Calu3 (cell line): ENCODE data around the gene PTPRN2. TPM values are rescaled to one million over a fixed set of nuclear protein-coding genes. Genes with fewer than 3 reads are reported as not detected.

ENCODE experiments used
- BruUV-seq: library from RNA; stranded (reverse); fragments of 400-500 nt; replicated peaks from 2 replicates; lab custom pipeline; 2021; lab: Mats Ljungman, UMichigan
- CTCF ChIA-PET: fragments of 300-600 bp; sonication (Branson Sonifier 250); formaldehyde crosslinking; loops from one replicate; lab custom pipeline; 2022; ENCODE audit warnings: antibody characterized with exemption; lab: Charles Lee
- DNase-seq: peaks from one replicate; pipeline ENCODE4 v3.0.0; 2022
- H3K27ac Mint-ChIP-seq: one replicate; pipeline ENCODE4 v1.8.0; 2022; ENCODE audit warnings: mixed read lengths; ENCODE audit not compliant: unreplicated experiment
- H3K27me3 Mint-ChIP-seq: one replicate; pipeline ENCODE4 v1.8.0; 2022; ENCODE audit warnings: mixed read lengths; ENCODE audit not compliant: unreplicated experiment
- H3K36me3 Mint-ChIP-seq: one replicate; pipeline ENCODE4 v1.8.0; 2022; ENCODE audit warnings: mild to moderate bottlenecking, moderate library complexity, mixed read lengths; ENCODE audit not compliant: insufficient read depth, unreplicated experiment
- H3K4me1 Mint-ChIP-seq: one replicate; pipeline ENCODE4 v1.8.0; 2022; ENCODE audit warnings: mild to moderate bottlenecking, low read depth, mixed read lengths; ENCODE audit not compliant: unreplicated experiment
- H3K4me3 Mint-ChIP-seq: one replicate; pipeline ENCODE4 v1.8.0; 2022; ENCODE audit warnings: mild to moderate bottlenecking, low read depth, moderate library complexity, mixed read lengths; ENCODE audit not compliant: unreplicated experiment
- H3K9me3 Mint-ChIP-seq: one replicate; pipeline ENCODE4 v1.8.0; 2022; ENCODE audit warnings: low read depth, mixed read lengths; ENCODE audit not compliant: unreplicated experiment
- CTCF ChIP-seq: fragments of 200-600 bp; IDR thresholded peaks from one replicate; pipeline ENCODE4 v1.8.0; 2022; ENCODE audit warnings: antibody characterized with exemption; ENCODE audit not compliant: unreplicated experiment
- intact Hi-C: fragments of 100-400 bp; cut with micrococcal nuclease; formaldehyde crosslinking; loops from one replicate; pipeline ENCODE4 v1.10.0; 2022; ENCODE audit not compliant: unreplicated experiment
- total RNA-seq: library from RNA; stranded (reverse); gene quantifications from 2 replicates; pipeline ENCODE4 v1.2.3, GENCODE V29; 2022

PTPRN2 gene
- total RNA-seq, 1 experiment from 2014 or later: 2.0 TPM

DNA sequence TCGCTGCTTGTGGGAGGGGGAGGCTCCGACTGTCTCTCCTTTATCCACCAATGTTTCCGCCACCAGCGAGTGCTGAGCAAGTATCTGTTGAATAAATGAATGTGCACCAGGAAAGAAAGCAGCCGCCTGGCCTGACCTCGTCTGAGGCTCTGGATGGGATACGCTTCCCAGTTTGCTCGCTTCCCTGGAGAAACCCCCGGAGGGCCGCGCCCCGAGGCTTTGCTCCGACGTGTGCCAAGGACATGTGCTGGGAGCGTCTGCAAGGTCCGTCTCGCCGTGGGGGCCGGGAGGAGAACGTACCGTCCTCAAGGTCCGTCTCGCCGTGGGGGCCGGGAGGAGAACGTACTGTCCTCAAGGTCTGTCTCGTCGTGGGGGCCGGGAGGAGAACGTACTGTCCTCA is 714.4 kb downstream of the PTPRN2 start:
- CTCF ChIA-PET: no interaction called here
- H3K9me3 Mint-ChIP-seq: peaks cover 15% of the 10 kb centered on the region
- DNase-seq: no peak
- BruUV-seq: no TSS peak
- no peak for TF ChIP-seq CTCF
- intact Hi-C loops: no loop called here
- no peaks in the 10 kb centered on the region for H3K27me3 Mint-ChIP-seq
- no peak overlapping the region for H3K4me3 Mint-ChIP-seq
- H3K4me1 Mint-ChIP-seq: no peaks in the 10 kb centered on the region
- H3K36me3 Mint-ChIP-seq: peaks cover 3% of the 10 kb centered on the region
- H3K27ac Mint-ChIP-seq: no peak overlapping the region

- no peak for DNase-seq
- CTCF ChIA-PET: no interaction called here
- TF ChIP-seq CTCF: no peak
- Mint-ChIP-seq H3K27ac (no peak overlapping the region), H3K9me3 (peaks cover 15% of the 10 kb centered on the region), H3K27me3 (no peaks in the 10 kb centered on the region), H3K36me3 (peaks cover 3% of the 10 kb centered on the region), H3K4me1 (no peaks in the 10 kb centered on the region), H3K4me3 (no peak overlapping the region)
- no TSS peak for BruUV-seq
- intact Hi-C loops: no loop called here
Observed at GRCh38 chr7:157872447-157872846, 715.2 kb downstream of the PTPRN2 start.

DNA sequence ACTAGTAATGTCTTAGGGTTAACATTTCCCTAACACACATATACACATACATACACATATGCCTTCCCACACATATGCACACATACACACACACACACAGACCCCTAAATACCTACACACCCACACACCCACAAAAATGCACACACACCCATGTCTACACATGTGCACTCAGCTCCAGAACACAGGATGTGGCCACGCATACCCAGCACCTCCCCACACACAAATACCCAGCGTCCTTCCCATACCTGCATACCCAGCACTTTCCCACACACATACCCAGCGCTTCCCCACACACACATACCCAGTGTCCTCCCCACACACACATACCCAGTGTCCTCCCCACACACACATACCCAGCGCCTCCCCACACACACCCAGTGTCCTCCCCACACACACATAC is 715.9 kb downstream of the PTPRN2 start:
- intact Hi-C loops: no loop called here
- Mint-ChIP-seq H3K4me3 (no peak overlapping the region), H3K27me3 (no peaks in the 10 kb centered on the region), H3K36me3 (peaks cover 3% of the 10 kb centered on the region), H3K27ac (no peak overlapping the region), H3K4me1 (no peaks in the 10 kb centered on the region), H3K9me3 (peaks cover 15% of the 10 kb centered on the region)
- BruUV-seq: no TSS peak
- no peak for TF ChIP-seq CTCF
- CTCF ChIA-PET: interaction anchor here (0.7 kb wide), 1 partner anchor 160 kb away, joined by 3 read pairs; no protein-coding TSS in a partner anchor
- no peak for DNase-seq

DNA sequence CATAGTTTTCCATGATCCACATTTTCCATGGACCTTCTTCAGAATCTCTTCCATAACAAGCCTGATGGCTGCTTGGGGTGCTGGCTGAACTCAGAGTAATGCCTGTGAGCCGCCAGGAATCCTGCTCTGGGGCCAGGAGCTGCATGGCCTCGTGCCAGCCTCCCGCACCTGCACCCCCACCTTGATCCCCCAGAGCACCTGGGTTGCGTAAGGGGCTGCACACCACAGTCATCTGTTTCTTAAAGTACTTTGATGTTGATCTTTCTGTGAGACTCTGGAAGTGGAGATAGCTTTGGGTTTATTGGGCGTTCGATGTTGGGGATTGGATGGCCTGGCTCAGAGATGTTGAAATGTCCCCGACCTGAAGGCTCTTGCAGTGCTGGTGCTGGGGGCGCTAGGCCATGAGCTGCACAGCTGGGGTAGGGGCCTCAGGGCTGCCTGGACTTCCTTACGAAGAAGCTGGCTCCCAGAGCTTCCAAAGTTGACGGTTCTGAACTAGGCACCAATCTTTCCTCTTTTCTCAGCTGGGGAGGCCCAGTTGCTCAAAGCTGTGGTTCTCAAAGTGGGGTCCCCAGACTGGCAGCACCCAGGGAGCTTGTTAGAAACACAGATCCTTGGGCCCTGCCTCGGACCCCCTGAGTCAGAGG is 716.9 kb downstream of the PTPRN2 start:
- CTCF ChIA-PET: no interaction called here

More for the DNA sequence above, 716.9 kb downstream of the PTPRN2 start:
- no peak overlapping the region for H3K27ac Mint-ChIP-seq
- intact Hi-C loops: no loop called here
- H3K9me3 Mint-ChIP-seq: peaks cover 12% of the 10 kb centered on the region
- H3K4me1 Mint-ChIP-seq: no peaks in the 10 kb centered on the region
- H3K27me3 Mint-ChIP-seq: no peaks in the 10 kb centered on the region
- no TSS peak for BruUV-seq
- H3K4me3 Mint-ChIP-seq: no peak overlapping the region
- no peak for TF ChIP-seq CTCF
- DNase-seq: no peak
- H3K36me3 Mint-ChIP-seq: no peaks in the 10 kb centered on the region
